NCI-H1436 (cell line): ENCODE data around the gene TSPAN11.

Source experiments
- DNase-seq: peaks from one replicate; lab custom pipeline; 2025; lab: John Stamatoyannopoulos, UW

TSPAN11 gene

GRCh38 chr12:30959778-30960177 is 33.2 kb downstream of the TSPAN11 start:
- no peak for DNase-seq

DNA sequence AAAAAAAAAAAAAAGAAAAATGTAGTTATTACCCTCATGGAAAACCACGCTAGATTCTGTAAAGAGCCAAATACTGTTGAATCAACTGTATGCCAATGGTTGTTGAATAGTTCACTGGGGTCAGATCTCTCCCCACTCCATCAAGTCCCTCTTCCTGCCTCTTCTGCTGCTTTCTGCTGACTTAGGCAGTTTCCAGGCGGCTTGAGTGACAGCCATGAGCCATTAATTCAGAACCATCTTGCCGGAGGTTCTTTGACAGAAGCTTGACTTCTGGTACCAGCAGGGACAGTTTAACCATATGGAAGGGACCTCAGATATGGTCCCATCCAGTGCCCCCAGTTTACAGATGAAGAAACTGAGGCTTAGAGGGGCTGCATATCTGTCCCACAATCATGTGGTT is 34.5 kb downstream of the TSPAN11 start:
- DNase-seq, result no peak

GRCh38 chr12:30962047-30962446 is 35.5 kb downstream of the TSPAN11 start:
- DNase-seq, result no peak

DNA sequence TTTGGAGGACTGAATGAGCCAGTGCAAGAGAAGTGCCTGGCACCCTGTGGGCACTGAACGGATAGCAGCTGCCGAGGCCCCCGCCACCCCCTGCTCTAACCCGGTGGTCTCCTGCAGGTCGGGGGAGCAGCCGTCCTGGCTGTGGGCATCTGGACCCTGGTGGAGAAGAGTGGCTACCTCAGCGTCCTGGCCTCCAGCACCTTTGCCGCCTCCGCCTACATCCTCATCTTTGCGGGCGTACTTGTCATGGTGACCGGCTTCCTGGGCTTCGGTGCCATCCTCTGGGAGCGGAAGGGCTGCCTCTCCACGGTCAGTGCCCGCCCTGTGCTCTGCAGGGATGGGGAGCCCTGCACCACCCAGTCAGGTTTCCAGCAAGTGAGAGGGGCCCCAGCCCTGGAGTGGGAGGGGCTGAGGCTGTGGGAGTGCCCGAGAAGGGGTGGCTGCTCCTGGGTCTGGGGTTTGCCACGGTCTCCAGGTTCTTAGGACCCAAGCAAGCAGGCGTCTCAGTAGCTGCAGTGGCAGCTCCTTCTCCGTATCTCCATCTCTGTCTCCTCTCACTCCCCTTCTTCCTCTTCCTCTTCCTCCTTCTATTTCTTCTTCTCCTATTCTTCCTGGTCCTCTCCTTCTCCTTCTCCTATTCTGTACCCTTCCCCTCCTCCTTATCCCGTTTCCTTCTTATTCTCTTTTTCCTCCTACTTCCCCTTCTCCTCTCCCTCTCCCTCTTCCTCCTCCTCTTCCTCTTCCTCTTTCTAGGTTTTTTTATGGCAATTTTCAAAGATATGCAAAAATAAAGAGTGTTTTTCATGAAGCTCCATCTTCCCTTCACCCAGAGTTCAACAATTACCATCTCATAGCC is 37.4 kb downstream of the TSPAN11 start:
- DNase-seq, result no peak

GRCh38 chr12:30964896-30965612 is 38.5 kb downstream of the TSPAN11 start:
- no peak for DNase-seq

GRCh38 chr12:30965613-30965985 is 39.1 kb downstream of the TSPAN11 start:
- DNase-seq, result no peak

DNA sequence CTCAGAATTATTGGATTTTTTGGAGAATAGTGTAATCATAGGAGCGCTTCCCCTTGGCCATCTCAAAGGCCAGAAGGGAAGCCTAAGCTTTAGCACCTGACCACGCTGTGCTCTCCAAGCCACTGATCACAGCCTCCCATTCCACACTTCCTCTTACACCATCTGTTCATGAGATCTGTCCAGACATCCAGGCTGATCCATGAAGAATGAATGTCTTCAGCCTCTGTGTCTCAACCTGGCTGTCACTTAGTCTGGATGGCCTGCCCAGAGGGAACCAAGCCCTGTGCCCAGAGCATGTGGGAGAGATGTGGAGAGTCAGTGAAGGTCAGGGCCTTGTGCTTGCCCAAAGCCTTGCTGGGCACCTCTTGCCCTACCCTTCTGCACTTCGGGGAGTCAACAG is 40.5 kb downstream of the TSPAN11 start:
- no peak for DNase-seq

- no peak for DNase-seq
These were observed 41.7 kb downstream of the TSPAN11 start for GRCh38 chr12:30968211-30968610.

DNA sequence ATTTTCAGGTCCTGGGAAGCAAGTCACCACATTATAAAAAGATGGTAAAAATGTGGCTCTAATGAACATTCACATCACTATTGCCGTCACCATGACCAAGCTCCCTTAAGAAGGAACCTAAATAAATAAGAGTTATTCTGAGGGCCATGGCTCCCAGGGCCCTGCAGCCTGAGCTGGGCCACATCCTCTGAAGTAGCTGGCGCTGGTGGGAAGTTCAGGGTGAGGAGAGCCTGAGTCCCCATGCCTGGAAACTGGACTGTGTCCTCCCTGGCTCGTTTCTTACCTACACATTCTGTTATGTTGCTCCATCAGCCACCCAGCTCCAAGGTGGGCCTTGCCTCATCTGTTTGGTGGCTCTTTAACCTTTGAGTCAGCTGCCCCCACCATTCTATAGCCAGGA is 42.5 kb downstream of the TSPAN11 start:
- no peak for DNase-seq

DNA sequence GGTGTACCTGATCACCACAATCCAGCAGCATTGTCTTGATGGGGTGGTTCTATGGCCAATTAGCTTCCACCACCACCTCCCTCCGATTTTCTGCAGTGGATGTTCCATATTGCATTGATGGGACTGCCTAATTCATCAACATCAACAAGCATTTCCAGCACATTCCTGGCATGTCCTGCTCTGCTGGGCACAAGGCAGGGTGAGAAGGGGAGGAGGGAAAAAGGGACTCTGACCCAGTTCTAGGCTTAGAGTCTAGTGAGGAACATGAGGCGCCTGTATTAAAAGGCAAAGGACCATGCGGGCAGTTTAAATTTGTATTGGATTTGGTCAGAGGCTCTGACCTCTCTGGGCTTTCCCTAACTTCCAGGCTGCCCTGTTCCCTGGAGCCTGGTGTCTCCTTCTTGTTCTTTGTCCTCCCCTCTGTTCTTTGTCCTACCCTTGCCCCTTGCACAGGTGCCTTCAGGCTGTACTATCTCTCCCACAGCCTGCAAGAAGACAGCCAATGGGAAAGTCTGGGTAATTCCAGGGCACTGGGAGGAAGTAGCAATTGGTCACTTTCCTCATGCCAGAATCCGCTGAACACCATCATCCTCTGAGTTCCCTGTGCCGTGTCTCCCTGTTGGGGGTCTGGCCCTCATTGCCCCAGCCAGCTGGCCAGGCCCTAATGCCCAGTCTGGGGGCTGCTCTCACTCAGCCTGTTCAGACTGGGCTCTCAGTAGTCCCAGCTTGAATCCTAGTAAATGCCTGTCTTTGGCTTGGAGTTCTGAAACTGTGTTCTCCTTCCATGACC is 43.3 kb downstream of the TSPAN11 start:
- no peak for DNase-seq

DNA sequence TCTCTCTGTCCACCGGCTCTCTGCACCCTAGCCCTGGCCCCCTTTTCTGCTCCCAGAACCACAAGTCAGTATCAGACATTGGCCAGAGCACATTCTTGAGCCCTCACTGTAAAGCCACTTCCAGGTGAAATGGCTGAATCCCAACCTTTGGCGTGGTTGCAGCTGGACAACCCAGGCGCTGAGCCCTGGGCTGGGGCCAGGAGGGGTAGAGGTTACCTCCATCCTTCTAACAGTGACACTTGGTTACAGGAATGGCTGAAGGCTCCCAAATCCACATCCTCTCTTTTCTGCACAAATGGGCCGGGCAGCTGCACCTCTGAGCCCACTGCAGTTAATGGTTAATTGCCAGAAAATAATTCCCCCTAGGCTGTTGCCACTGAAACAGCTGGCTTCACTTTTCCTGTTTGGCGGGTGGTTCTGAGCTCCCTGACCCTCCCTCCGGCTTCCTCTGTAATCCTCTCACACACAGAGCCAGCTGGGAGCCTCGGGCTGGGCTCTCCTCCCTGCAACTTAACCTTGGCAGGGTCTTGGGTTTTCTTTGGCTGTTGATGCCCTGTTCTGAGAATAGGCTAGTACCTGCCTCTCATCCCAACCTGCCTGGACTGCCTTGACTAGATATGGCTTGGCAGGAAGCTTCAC is 44.1 kb downstream of the TSPAN11 start:
- DNase-seq, result no peak

DNA sequence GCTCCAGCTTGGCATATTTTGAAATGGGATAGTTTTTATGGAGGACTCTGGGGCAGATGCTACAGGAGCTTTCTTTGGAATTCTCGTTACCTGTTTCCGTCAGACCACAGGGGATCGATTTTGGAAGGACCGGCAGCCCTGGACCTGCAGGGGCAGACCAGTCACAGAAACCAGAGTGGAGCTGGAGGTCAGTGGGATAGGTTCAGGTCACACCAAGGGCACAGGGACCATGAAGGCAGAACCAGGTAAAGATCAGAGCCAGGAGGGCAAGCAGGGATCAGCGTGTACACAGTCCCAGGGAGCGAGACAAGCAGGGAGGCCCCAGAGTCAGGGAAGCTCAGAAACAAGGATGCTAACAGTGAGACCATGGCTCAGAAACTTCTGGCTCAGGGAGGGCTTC is 45.5 kb downstream of the TSPAN11 start:
- DNase-seq, result no peak

DNA sequence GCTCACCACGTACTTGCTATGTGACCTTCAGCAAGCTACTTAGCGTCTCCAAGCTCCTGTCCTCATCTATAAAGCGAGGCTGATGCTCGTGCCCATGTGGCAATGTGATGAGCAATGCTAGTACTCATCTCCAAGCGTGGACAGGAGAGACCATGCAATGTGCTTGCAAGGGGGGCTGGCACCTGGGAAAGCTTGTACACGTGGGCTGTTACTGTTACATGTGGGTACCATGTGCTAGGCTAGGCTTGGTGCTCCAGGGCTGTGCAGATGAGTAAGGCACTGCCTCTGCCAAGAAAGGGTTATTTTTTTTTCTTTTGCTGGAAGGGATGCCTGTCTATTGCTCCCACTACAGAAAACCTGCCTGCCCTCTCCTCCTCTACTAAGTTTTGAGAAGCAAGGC is 46.6 kb downstream of the TSPAN11 start:
- no peak for DNase-seq

GRCh38 chr12:30973830-30974229 is 47.3 kb downstream of the TSPAN11 start:
- no peak for DNase-seq

DNA sequence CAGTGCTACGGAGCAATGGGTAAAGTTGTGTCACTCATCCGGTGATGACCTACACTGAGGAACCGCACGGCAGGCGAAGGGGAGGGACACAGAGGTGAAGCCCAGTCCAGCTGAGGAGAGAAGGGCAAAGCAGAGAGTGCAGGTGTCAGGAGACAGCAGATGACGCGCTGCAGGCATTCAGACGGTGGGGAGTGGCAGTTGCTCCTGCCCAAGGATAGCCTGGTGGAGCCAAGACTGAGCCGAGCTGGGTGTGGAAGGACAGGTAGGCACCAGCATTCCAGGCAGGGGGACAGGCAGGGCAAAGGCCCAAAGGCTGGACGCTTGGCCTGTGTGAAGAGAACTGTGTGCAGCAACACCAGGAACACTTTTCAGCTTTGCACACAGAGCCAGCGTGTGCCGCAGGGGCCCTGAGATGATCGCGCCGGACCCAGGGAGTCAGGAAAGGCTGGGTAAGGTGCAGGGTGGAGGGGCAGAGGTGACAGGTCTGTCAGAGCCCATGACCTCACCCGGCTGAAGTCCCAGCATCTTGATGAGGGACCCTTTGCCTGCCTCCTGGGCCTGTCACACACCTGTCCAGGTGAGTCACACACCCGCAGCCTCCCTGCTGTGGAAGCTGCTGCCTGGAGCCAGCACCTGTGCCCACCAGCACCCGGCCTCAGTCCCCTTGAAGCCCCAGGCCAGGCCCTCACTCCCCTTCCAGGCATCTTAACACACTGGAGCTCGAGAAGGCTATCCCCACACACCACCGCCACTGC is 48.4 kb downstream of the TSPAN11 start:
- DNase-seq, result no peak

DNA sequence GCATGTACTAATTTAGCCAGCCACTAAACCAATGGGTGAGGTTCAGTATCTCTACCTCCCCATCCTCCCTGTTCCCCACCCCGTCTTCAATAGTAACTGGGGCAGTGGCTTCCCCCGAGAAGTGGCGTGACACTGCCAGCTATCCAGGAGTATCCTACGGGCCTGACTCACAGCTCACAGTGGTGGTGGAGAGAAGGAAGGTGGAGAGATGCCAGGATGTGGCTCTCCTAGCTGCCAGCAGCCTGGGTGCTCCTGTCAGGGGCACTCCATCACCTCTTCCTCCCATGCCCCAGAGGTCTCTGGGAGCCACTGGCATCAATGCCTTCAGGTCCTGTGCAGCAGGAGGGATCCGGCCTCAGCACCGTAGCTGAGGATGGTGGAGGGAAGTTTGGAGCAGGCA is 49.0 kb downstream of the TSPAN11 start:
- no peak for DNase-seq

DNA sequence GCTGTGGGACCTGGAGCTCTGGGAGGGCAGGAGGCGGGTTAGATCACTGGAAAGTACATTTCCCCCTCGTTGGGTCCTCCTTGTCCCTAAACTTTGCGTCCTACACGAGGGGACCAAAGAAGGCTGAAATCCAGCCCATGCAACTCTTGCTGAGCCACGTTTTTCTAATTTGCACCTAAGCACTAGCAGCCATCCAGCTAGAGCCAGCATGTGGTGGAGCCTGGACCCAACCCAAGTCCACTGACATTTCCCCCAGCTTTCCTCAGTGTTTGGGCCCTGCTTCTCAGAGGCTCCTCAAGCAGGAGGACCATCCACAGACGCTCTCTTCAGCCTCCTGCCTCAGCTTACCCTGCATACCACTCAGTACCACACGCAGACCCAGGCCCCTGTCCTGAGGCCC is 49.7 kb downstream of the TSPAN11 start:
- DNase-seq, result no peak

DNA sequence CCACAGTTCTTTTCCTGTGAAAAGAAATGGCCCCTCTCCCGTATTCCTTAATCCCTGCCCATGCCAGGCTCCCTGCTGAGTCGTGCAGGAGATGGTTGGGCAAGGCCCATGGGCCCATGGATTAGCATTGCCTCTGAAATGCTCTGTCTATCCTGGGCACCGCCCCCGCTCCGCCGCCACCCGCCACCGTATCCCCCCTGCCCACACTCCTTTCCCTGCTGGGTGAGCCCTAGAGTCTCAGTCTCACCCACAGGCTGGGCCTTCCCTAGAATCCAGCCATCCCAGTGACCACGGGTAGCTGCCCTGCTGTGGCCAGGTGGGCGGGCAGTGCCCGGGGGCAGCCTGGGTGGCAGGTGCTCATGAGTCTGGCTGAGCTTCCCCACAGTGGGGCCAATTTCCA is 50.6 kb downstream of the TSPAN11 start:
- no peak for DNase-seq

DNA sequence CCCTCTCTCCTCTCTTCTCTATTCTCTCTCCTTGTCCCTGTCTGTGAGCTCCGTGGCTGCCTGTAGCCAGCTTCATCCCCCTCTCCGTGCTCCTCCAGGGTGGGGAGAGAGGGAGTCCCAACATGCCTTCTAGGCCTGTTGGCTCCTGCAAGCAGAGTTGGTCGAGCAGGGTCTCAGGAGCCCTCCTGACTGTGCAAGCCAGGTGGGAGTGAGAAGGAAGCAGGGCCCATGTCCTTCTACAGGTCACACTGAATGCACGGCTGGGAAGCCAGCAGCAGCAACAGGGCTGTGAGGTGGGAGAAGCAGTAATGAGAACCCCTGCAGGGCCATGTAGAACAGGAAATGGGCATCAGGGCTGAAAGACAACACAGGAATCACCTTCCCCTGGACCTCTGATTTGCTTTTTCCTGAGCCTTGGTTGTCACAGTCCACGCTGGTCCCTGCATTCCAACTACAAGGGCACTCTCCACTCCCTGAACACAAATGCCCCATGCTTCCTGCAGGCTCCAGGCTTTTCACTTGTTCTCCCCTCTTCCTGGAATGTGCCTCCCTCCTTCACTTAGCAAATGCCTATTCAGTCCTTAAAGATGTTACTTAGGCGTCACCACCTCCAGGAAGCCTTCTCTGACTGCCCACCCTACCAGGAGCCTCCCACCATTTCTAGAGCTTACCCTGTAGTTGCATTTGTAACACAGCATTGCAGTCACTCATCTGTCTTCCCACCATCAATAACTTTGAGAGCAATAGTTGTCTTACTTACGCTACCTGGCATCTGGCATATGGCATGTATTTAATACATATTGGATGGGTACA is 51.2 kb downstream of the TSPAN11 start:
- no peak for DNase-seq

DNA sequence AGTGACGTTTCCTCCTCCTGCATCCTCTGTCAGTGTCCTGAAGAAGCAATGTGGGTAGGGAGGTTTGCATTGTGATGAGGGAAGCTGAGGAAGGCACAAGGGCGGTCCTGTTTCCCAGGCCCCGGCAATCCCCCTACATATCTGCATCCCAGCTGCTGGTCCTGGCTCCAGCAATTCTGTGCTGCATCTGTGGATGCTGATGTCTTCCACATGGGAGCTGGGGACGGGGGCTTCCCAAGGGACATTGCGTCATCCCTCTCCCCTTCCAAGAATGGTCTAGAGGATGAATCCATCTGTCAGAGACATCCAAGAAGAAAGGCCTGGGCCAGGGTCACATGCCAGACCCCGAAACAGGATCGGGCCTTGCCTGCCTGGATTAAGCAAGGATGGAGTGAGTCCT is 52.1 kb downstream of the TSPAN11 start:
- DNase-seq, result no peak
